22Rv1 (cell line): Measurements from ENCODE around the gene EFCAB13.

ENCODE experiments used
- ZFX ChIP-seq: fragments of 450-650 bp; IDR thresholded peaks from 2 replicates; pipeline ENCODE4 v1.6.1; 2017; ENCODE audit warnings: antibody characterized with exemption, borderline replicate concordance
- TF ChIP-seq, protein P1 (sequence below): fragments of 450-650 bp; IDR thresholded peaks from 2 replicates; pipeline ENCODE4 v1.5.1; 2017; ENCODE audit warnings: mild to moderate bottlenecking

DNA sequence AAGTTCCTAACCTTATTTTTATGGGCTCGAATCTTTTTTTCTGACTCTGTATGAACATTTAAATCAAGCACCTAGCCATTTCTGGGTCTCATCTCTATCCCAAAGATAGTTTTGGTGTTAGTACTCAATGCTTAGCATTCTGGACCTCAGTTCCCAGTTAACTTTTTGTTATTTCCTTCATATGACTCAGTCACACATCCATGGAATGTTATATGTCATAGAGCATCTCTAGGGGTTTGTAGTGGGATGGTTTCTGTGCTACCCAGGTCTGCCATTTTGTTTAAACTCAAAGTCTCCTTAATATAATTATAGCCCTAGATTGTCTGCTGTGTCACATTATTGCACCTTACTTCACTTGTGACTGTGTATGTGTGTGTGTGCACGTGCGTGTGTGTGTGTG lies 90.1 kb downstream of the EFCAB13 start:
- TF ChIP-seq, protein P1, sequence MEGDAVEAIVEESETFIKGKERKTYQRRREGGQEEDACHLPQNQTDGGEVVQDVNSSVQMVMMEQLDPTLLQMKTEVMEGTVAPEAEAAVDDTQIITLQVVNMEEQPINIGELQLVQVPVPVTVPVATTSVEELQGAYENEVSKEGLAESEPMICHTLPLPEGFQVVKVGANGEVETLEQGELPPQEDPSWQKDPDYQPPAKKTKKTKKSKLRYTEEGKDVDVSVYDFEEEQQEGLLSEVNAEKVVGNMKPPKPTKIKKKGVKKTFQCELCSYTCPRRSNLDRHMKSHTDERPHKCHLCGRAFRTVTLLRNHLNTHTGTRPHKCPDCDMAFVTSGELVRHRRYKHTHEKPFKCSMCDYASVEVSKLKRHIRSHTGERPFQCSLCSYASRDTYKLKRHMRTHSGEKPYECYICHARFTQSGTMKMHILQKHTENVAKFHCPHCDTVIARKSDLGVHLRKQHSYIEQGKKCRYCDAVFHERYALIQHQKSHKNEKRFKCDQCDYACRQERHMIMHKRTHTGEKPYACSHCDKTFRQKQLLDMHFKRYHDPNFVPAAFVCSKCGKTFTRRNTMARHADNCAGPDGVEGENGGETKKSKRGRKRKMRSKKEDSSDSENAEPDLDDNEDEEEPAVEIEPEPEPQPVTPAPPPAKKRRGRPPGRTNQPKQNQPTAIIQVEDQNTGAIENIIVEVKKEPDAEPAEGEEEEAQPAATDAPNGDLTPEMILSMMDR: no peak
- no peak for TF ChIP-seq ZFX
